HTERT RPE-1 (cell line): ENCODE data around the gene KISS1R.

ENCODE experiments used
- in situ Hi-C: fragments of 300-500 bp; cut with MboI; formaldehyde crosslinking; loops from 4 replicates; pipeline ENCODE4 v1.14.3; 2020; ENCODE audit warnings: low sequenced_read_pairs

Gene KISS1R

GRCh38 chr19:966485-967088 lies 49.5 kb downstream of the KISS1R start:
- in situ Hi-C loops = no loop called here
